Breast epithelium (tissue), 4 donors: ENCODE results near the gene GFOD2. TPM values are rescaled to one million over a fixed set of nuclear protein-coding genes. Genes with fewer than 3 reads are reported as not detected.

Source experiments
- DNase-seq, 2 donors: peaks; one replicate each; pipeline ENCODE4 v3.0.0-alpha.2; 2019; ENCODE audit warnings: low spot score in 2 of 2
- H3K27ac ChIP-seq, 2 donors: fragments of 200-600 bp; sonication (generic) in 1 of 2; one replicate each; pipeline ENCODE4 v1.5.1; 2016 to 2019; ENCODE audit warnings: mild to moderate bottlenecking in 1 of 2
- H3K27me3 ChIP-seq, 2 donors: fragments of 200-600 bp; sonication (generic) in 1 of 2; one replicate each; pipeline versions ENCODE4 v1.5.1 to v1.6.0; 2017 to 2019; ENCODE audit warnings: control low read depth in 1 of 2, mild to moderate bottlenecking in 1 of 2
- H3K36me3 ChIP-seq: fragments of 200-600 bp; one replicate; pipeline ENCODE4 v1.5.1; 2019
- H3K4me1 ChIP-seq, 2 donors: fragments of 200-600 bp; sonication (generic); one replicate each; pipeline ENCODE4 v1.5.1; 2016 to 2019; ENCODE audit warnings: control low read depth in 1 of 2
- H3K4me3 ChIP-seq, 3 donors: fragments of 200-600 bp; sonication (generic); 1 replicate in 2 of 3; 2 replicates in 1 of 3; pipeline ENCODE4 v1.5.1; 2016 to 2019; ENCODE audit warnings: mild to moderate bottlenecking in 3 of 3, moderate library complexity in 2 of 3
- H3K9me3 ChIP-seq, 2 donors: fragments of 200-600 bp; sonication (generic) in 1 of 2; one replicate each; pipeline ENCODE4 v1.5.1; 2016 to 2019; ENCODE audit warnings: control low read depth in 1 of 2
- CTCF ChIP-seq, 3 donors: fragments of 450-650 bp; IDR thresholded peaks; one replicate each; pipeline ENCODE4 v1.5.1; 2016 to 2017; ENCODE audit warnings: antibody characterized with exemption in 3 of 3, mild to moderate bottlenecking in 3 of 3, moderate library complexity in 3 of 3
- POLR2A ChIP-seq: fragments of 450-650 bp; IDR thresholded peaks from one replicate; pipeline ENCODE4 v1.6.1; 2016; ENCODE audit warnings: antibody characterized with exemption, mild to moderate bottlenecking, moderate library complexity
- POLR2AphosphoS5 ChIP-seq, 3 donors: sonication (generic); formaldehyde crosslinking; IDR thresholded peaks; one replicate each; pipeline ENCODE4 v1.6.1; 2017; ENCODE audit warnings: antibody characterized with exemption in 3 of 3
- intact Hi-C: fragments of 100-400 bp; cut with DNase I; formaldehyde crosslinking; loops from one replicate; pipeline ENCODE4 v1.15.1; 2023; ENCODE audit warnings: low total_unique reads
- total RNA-seq, 3 donors: library from RNA; depleted of rRNA; stranded (reverse); fragments of >200 nt; gene quantifications; one replicate each; pipeline ENCODE4 v1.1.0, GENCODE V29; 2016

Gene GFOD2
- total RNA-seq, 3 donors from 2014 or later = 11.4 to 22.0 (median 21.4) TPM

- Histone ChIP-seq H3K9me3 (no peaks in the 10 kb centered on the region), H3K27me3 (no peaks in the 10 kb centered on the region), H3K4me3 (no peak overlapping the region), H3K27ac (no peak overlapping the region), H3K36me3 (no peaks in the 10 kb centered on the region), H3K4me1 (peaks cover 14 to 18% of the 10 kb centered on the region in 2 donors)
- TF ChIP-seq POLR2A (no peak), CTCF (IDR thresholded peaks at IDR 0.05) (no peak), POLR2AphosphoS5 (IDR thresholded peaks at IDR 0.05) (no peak)
- DNase-seq = no peak
- intact Hi-C loops = loop anchor here (10.0 kb wide), 1 partner anchor 140 kb away; the partner anchor contains the start of genes RANBP10 and TSNAXIP1
Measured at GRCh38 chr16:67664871-67665270, 54.2 kb downstream of the GFOD2 start.

- intact Hi-C loops = loop anchor here (10.0 kb wide), 1 partner anchor 141 kb away; the partner anchor contains the start of genes RANBP10 and TSNAXIP1
- Histone ChIP-seq H3K27ac (no peak overlapping the region), H3K9me3 (no peaks in the 10 kb centered on the region), H3K4me3 (no peak overlapping the region), H3K4me1 (peaks cover 18 to 21% of the 10 kb centered on the region in 2 donors), H3K27me3 (no peaks in the 10 kb centered on the region), H3K36me3 (no peaks in the 10 kb centered on the region)
- no peak for TF ChIP-seq CTCF (IDR thresholded peaks at IDR 0.05)
- no peak for TF ChIP-seq POLR2AphosphoS5 (IDR thresholded peaks at IDR 0.05)
- no peak for TF ChIP-seq POLR2A
- DNase-seq = no peak
Measured at GRCh38 chr16:67664258-67664657, 54.9 kb downstream of the GFOD2 start.

- Histone ChIP-seq H3K9me3 (no peaks in the 10 kb centered on the region), H3K4me3 (no peak overlapping the region), H3K4me1 (peaks cover 20 to 25% of the 10 kb centered on the region in 2 donors), H3K27me3 (no peaks in the 10 kb centered on the region), H3K36me3 (no peaks in the 10 kb centered on the region), H3K27ac (no peak overlapping the region)
- TF ChIP-seq POLR2AphosphoS5 (IDR thresholded peaks at IDR 0.05) (no peak), POLR2A (no peak), CTCF (IDR thresholded peaks at IDR 0.05) (no peak)
- no peak for DNase-seq
- intact Hi-C loops = loop anchor here (10.0 kb wide), 1 partner anchor 141 kb away; the partner anchor contains the start of genes RANBP10 and TSNAXIP1
Measured at GRCh38 chr16:67663877-67664222, 55.3 kb downstream of the GFOD2 start.

GRCh38 chr16:67663151-67663876 is 55.8 kb downstream of the GFOD2 start:
- Histone ChIP-seq H3K27ac (no peak overlapping the region), H3K4me1 (peaks cover 20 to 25% of the 10 kb centered on the region in 2 donors), H3K36me3 (no peaks in the 10 kb centered on the region), H3K4me3 (no peak overlapping the region), H3K9me3 (no peaks in the 10 kb centered on the region), H3K27me3 (no peaks in the 10 kb centered on the region)
- intact Hi-C loops = loop anchor here (10.0 kb wide), 1 partner anchor 141 kb away; the partner anchor contains the start of genes RANBP10 and TSNAXIP1
- no peak for TF ChIP-seq CTCF (IDR thresholded peaks at IDR 0.05)
- no peak for TF ChIP-seq POLR2AphosphoS5 (IDR thresholded peaks at IDR 0.05)
- TF ChIP-seq POLR2A = no peak
- DNase-seq = no peak

GRCh38 chr16:67662653-67663010 is 56.5 kb downstream of the GFOD2 start:
- Histone ChIP-seq H3K4me3 (no peak overlapping the region), H3K27ac (no peak overlapping the region), H3K9me3 (no peaks in the 10 kb centered on the region), H3K36me3 (no peaks in the 10 kb centered on the region), H3K4me1 (peaks cover 18 to 25% of the 10 kb centered on the region in 2 donors), H3K27me3 (no peaks in the 10 kb centered on the region)
- intact Hi-C loops = loop anchor here (10.0 kb wide), 1 partner anchor 142 kb away; the partner anchor contains the start of genes RANBP10 and TSNAXIP1
- DNase-seq = no peak
- TF ChIP-seq POLR2AphosphoS5 (IDR thresholded peaks at IDR 0.05) = no peak
- TF ChIP-seq POLR2A = no peak
- no peak for TF ChIP-seq CTCF (IDR thresholded peaks at IDR 0.05)
